Renal pelvis (tissue), 4 donors: ENCODE data around the gene SUFU. TPM values are rescaled to one million over a fixed set of nuclear protein-coding genes. Genes with fewer than 3 reads are reported as not detected.

Experiments
- DNase-seq: peaks from one replicate; pipeline ENCODE4 v3.0.0-alpha.2; 2013
- polyA plus RNA-seq, 3 donors: library from polyadenylated mRNA; unstranded; fragments of 120-200 nt; gene quantifications; one replicate each; pipeline ENCODE4 v1.2.1, GENCODE V29; 2013; ENCODE audit not compliant: insufficient read length in 3 of 3

Gene SUFU
- polyA plus RNA-seq, 3 donors = 30.9 to 33.1 (median 31.2) TPM

DNA sequence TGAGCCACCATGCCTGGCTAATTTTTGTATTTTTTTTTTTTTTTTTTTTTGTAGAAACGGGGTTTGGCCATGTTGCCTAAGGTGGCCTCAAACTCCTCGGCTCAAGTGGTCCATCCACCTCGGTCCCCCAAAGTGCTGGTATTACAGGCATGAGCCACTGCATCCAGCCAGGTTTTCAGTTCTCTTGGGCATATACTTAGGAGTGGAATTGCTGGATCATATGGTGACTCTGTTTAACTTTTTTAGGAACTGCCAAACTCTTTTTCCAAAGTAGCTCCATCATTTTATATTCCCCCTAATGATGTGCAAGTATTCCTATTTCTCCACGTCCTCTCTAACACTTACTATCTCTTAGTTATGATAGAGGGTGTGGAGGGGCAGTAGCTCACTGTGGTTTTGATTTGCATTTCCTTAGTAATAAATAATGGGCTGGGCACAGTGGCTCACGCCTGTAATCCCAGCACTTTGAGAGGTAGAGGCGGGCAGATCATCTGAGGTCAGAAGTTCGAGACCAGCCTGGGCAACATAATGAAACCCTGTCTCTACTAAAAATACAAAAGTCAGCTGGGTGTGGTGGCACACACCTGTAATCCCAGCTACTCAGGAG, 41.6 kb downstream of the SUFU start:
- DNase-seq = no peak

DNA sequence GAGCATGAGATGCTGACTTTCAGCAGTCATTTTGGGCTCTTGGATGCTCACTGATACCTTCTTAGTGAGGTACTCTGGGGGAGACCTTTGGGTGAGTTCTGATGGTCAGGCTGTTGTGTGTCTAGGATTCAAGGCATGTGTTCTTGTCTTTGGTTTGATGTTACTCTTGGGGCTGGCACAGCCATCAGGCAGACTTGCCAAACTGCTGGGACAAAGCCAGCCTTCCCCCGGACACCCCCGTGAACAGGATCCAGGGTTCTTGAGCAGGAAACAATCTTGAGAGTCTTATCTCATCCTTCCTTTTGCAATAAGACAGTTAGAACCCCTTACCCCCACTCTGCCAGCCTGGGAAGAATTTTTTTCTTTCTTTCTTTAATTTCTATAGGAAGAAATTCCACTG, 42.2 kb downstream of the SUFU start:
- DNase-seq = no peak

- DNase-seq = no peak
Observed at GRCh38 chr10:102546606-102547320, 43.0 kb downstream of the SUFU start.

- DNase-seq = no peak
Observed at GRCh38 chr10:102549549-102549948, 45.8 kb downstream of the SUFU start.

GRCh38 chr10:102550636-102551210, 47.0 kb downstream of the SUFU start:
- no peak for DNase-seq

- no peak for DNase-seq
Observed at GRCh38 chr10:102552533-102552932, 48.8 kb downstream of the SUFU start.

- DNase-seq = no peak
Observed at GRCh38 chr10:102553771-102554170, 50.0 kb downstream of the SUFU start.

DNA sequence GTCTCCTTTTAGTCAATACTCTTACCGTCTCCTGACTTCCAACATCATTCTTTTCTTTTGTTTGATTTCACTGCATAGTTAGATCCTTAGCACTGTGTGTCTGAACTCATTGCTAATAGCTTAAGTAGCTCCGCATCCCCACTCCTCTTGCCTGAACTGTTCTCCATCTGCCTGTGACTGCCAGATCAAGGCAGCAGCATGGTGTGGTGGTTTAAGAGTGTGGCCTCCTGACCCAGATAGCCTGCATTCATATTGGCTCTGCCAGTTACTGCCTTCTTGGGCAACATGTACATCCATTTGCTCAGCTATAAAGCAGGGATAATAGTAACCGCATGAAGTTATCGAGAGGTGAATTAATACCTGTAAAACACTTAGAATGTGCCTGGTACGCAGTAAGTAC, 50.8 kb downstream of the SUFU start:
- DNase-seq = no peak

- no peak for DNase-seq
Observed at GRCh38 chr10:102555781-102556328, 52.1 kb downstream of the SUFU start.

- no peak for DNase-seq
Observed at GRCh38 chr10:102557569-102557968, 53.8 kb downstream of the SUFU start.

GRCh38 chr10:102559764-102560163, 56.0 kb downstream of the SUFU start:
- DNase-seq = no peak

- no peak for DNase-seq
Observed at GRCh38 chr10:102564209-102564834, 60.5 kb downstream of the SUFU start.

DNA sequence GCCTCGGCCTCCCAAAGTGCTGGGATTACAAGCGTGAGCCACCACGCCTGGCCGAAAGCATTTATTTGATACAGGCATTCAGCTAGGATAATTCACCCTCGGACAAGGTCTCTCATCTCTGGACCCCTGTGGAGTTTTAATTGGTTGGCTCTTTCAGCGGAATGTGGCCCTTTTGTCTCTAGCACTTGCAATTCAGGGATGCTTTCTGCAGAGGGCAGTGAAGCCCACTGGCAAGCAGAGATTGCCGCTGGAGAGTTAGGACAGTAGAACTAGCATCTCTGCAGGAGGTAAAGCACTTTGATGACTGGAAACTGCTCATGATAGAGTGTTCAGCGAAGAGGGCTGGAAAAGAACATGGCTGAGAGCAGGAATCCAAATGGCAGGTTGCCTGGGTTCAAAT, 62.0 kb downstream of the SUFU start:
- DNase-seq = no peak

DNA sequence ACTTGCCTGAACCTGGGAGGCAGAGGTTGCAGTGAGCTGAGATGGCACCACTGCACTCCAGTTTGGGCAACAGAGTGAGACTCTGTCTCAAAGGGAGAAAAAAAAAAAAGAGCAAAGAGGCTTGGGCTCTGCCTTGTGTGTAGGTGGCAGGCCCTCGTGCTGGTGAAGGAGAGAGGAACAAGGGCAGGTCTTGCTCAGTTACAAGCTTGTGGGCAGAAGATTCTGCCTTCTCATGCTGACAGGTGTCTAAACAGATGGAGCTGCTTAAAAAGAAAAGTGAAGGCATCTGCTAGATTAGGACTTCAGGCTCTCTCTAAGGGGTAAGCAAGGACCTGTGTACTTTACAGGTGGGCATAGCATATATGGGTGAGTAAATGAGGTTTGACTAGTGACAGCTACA, 75.0 kb downstream of the SUFU start:
- DNase-seq = no peak

DNA sequence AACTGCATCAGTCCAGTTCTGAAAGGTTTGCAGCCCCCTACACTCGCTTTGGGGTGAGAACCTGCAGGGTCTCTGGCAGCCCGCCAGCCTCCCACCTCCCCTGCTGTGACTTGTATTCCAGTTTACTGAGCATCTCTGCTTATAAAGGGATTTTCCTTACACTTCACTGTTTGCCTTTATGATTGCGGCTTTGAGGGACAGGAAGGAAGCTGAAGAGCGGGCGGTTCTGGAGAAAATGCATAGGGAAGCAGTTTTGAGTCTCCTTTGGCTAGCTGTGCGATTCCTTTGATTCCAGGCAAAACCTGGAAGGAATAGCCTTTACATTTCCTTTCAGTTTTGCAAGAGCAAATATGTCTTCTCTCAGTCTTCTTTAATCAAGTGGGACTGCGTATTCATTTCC, 75.6 kb downstream of the SUFU start:
- DNase-seq = no peak

DNA sequence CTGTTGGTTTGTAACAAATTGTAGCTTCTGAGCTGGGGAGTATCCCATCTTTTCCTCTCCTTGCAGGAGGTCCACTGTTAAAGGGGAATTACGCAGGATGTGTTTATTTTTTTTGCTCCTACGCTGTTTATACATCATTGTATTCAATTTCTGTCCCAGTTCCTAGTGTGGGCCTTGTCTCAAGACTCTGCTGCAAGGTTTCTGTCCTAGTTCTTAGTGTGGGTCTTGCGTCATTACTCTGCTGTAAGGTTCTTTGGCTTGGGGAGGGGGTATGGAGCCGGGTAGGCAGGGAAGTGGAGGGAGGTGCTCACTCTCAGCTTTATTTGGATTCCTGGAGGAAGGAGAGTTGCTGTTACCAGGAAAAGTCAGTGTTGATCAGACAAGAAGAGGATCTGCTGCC, 76.5 kb downstream of the SUFU start:
- no peak for DNase-seq

DNA sequence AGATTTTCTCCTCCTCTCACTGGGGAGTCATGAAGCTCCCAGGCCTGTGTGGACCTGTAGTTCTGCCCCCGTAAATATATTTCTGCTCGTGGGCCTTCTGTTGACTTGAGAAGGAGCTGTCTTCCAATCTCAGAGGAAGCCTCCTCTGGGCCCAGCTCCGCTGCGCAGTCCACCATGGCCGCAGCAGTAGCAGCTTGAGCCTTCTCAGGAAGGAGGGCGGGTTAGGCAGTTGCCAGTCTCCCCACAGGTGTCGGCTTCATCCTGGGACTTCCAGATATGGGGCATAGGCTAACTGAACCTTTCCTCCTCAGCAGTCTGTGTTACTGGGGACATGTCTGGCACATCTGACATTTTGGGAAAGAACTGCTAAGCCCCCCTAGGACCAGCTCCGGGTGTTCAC, 77.6 kb downstream of the SUFU start:
- DNase-seq = no peak

- no peak for DNase-seq
Observed at GRCh38 chr10:102581981-102582580, 78.3 kb downstream of the SUFU start.

- DNase-seq = peak; percentile 90
Observed at GRCh38 chr10:102583435-102584417, 80.0 kb downstream of the SUFU start.

DNA sequence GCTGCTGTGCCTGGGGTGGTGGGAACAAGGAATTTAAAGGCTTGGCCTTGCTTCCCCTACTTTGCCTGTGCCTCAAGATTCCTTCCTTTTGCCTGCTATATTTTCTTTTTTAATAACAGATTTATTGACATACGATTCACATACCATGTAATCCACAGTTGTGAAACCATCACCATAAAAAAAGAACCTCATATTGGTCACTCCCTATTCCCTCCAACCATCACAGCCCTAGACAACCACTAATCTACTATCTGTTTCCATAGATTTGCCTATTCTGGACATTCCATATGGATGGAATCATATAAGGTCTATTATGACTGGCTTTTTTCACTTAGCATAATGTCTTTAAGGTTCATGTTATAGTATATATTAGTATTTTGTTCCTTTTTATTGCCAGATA, 81.3 kb downstream of the SUFU start:
- DNase-seq = no peak

GRCh38 chr10:102586858-102587257, 83.1 kb downstream of the SUFU start:
- no peak for DNase-seq
